A673 (cell line): ENCODE results near the gene HDAC4.

Source experiments
- EZH2 ChIP-seq: fragments of 200-600 bp; sonication (generic); IDR thresholded peaks from 2 replicates; pipeline ENCODE4 v1.6.1; 2017; ENCODE audit warnings: borderline replicate concordance, low read depth, mild to moderate bottlenecking, mixed read lengths, antibody characterized with exemption, low read length; ENCODE audit not compliant: poor library complexity, severe bottlenecking
- TF ChIP-seq, protein P1 (sequence below): fragments of 300-800, 200-600 bp; sonication (generic); conservative IDR thresholded peaks from 2 replicates; pipeline ENCODE4 v1.5.1; 2017; ENCODE audit warnings: low read depth, mild to moderate bottlenecking, antibody characterized with exemption, low read length, moderate library complexity, mixed read lengths

DNA sequence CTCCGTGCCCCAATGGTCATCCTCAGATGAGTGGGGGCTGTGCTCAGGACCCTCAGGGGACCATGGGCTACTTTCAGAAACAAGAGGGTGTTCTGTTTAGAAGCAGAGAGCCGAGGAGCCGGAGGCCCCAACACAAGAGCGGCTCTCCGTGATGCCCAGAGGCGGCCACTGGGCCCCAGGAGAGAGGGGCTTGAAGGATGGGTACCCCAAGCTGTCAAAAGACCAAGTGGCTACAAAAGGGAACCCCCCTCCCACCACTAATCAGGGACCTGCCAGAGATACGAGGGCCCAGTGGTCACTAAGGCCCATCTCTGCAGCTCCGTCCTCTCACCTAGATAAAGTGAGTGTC, 93.6 kb downstream of the HDAC4 start:
- TF ChIP-seq, protein P1, sequence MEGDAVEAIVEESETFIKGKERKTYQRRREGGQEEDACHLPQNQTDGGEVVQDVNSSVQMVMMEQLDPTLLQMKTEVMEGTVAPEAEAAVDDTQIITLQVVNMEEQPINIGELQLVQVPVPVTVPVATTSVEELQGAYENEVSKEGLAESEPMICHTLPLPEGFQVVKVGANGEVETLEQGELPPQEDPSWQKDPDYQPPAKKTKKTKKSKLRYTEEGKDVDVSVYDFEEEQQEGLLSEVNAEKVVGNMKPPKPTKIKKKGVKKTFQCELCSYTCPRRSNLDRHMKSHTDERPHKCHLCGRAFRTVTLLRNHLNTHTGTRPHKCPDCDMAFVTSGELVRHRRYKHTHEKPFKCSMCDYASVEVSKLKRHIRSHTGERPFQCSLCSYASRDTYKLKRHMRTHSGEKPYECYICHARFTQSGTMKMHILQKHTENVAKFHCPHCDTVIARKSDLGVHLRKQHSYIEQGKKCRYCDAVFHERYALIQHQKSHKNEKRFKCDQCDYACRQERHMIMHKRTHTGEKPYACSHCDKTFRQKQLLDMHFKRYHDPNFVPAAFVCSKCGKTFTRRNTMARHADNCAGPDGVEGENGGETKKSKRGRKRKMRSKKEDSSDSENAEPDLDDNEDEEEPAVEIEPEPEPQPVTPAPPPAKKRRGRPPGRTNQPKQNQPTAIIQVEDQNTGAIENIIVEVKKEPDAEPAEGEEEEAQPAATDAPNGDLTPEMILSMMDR = no peak
- TF ChIP-seq EZH2 = no peak
